Panc1 (cell line): ENCODE measurements around the gene ZNF804B. TPM values are rescaled to one million over a fixed set of nuclear protein-coding genes. Genes with fewer than 3 reads are reported as not detected.

Source experiments
- ATAC-seq: fragments of 200-7000 bp; cut with Tn5 transposase; 2 replicates; pipeline ENCODE4 v1.9.1; 2020; ENCODE audit warnings: mild to moderate bottlenecking, moderate library complexity
- BruUV-seq: library from RNA; stranded (reverse); fragments of 400-500 nt; replicated peaks from 2 replicates; lab custom pipeline; 2021; lab: Mats Ljungman, UMichigan
- CTCF ChIA-PET: fragments of 300-600 bp; sonication (Branson Sonifier 250); formaldehyde crosslinking; loops from one replicate; lab custom pipeline; 2022; ENCODE audit warnings: antibody characterized with exemption; lab: Charles Lee
- POLR2A ChIA-PET: fragments of 300-600 bp; sonication (Branson Sonifier 250); formaldehyde crosslinking; loops from one replicate; lab custom pipeline; 2022; ENCODE audit warnings: antibody characterized with exemption; lab: Charles Lee
- DNase-seq: peaks from one replicate; pipeline ENCODE4 v3.0.0-alpha.2; 2010; ENCODE audit warnings: low read depth, low spot score
- H3K27ac ChIP-seq: 2 replicates; pipeline ENCODE4 v1.5.1; 2011; ENCODE audit warnings: mild to moderate bottlenecking, low read length, inconsistent platforms
- H3K27me3 ChIP-seq: fragments of 200-500 bp; sonication (Bioruptor generic); 2 replicates; pipeline ENCODE4 v1.6.0; 2014; ENCODE audit warnings: low read length, inconsistent platforms; ENCODE audit not compliant: control insufficient read depth, insufficient read depth
- H3K36me3 ChIP-seq: fragments of 200-500 bp; sonication (Bioruptor generic); 2 replicates; pipeline ENCODE4 v1.5.1; 2014; ENCODE audit warnings: inconsistent platforms, mild to moderate bottlenecking, low read length, moderate library complexity; ENCODE audit not compliant: control insufficient read depth, insufficient read depth
- H3K4me1 ChIP-seq: 2 replicates; pipeline ENCODE4 v1.5.1; 2011; ENCODE audit warnings: inconsistent platforms, mild to moderate bottlenecking, low read length, moderate library complexity; ENCODE audit not compliant: control insufficient read depth, insufficient read depth
- H3K4me3 ChIP-seq, 2 experiments: 2 replicates each; pipeline ENCODE4 v1.5.1; 2011 to 2012; ENCODE audit warnings: low read depth in 2 of 2, low read length in 2 of 2, mild to moderate bottlenecking in 2 of 2, inconsistent platforms in 1 of 2, moderate library complexity in 1 of 2
- H3K9me3 ChIP-seq: fragments of 200-500 bp; sonication (Bioruptor generic); 2 replicates; pipeline ENCODE4 v1.5.1; 2014; ENCODE audit warnings: low read depth, mild to moderate bottlenecking, inconsistent platforms, low read length, moderate library complexity; ENCODE audit not compliant: control insufficient read depth, insufficient read depth
- POLR2AphosphoS5 ChIP-seq: IDR thresholded peaks from 2 replicates; pipeline ENCODE4 v1.6.1; 2012; ENCODE audit warnings: mild to moderate bottlenecking, low read depth, low read length, moderate library complexity
- SIN3A ChIP-seq: IDR thresholded peaks from 2 replicates; pipeline ENCODE4 v1.6.1; 2012; ENCODE audit warnings: low read depth, mild to moderate bottlenecking, low read length, moderate library complexity, borderline replicate concordance; ENCODE audit not compliant: insufficient read depth
- TCF7L2 ChIP-seq: IDR thresholded peaks from 2 replicates; pipeline ENCODE4 v1.6.1; 2011; ENCODE audit warnings: mild to moderate bottlenecking, low read depth, low read length, inconsistent platforms
- in situ Hi-C: cut with HindIII; loops from 2 replicates; pipeline ENCODE4 v1.10.0; 2016; ENCODE audit warnings: low sequenced_read_pairs, low pct_unique_long_range_greater_than_20kb
- intact Hi-C: fragments of 100-400 bp; cut with micrococcal nuclease; formaldehyde crosslinking; loops from one replicate; pipeline ENCODE4 v1.10.0; 2022; ENCODE audit not compliant: unreplicated experiment
- total RNA-seq: library from RNA; stranded (reverse); gene quantifications from one replicate; pipeline ENCODE4 v1.2.1, GENCODE V29; 2021; ENCODE audit not compliant: unreplicated experiment
- TF ChIP-seq, protein P1 (sequence below), 2 experiments: IDR thresholded peaks; 2 replicates each; pipeline ENCODE4 v1.6.1; 2011 to 2012; ENCODE audit warnings: low read depth in 2 of 2, control low read depth in 1 of 2, low read length in 1 of 2, mild to moderate bottlenecking in 1 of 2, moderate library complexity in 1 of 2; ENCODE audit not compliant: insufficient read depth in 1 of 2
- TF ChIP-seq, protein P2 (sequence below): fragments of 450-650 bp; IDR thresholded peaks from 2 replicates; pipeline ENCODE4 v1.5.1; 2017; ENCODE audit warnings: mild to moderate bottlenecking

ZNF804B gene
- total RNA-seq, 1 experiment from 2014 or later, result not detected

- TF ChIP-seq, protein P1, sequence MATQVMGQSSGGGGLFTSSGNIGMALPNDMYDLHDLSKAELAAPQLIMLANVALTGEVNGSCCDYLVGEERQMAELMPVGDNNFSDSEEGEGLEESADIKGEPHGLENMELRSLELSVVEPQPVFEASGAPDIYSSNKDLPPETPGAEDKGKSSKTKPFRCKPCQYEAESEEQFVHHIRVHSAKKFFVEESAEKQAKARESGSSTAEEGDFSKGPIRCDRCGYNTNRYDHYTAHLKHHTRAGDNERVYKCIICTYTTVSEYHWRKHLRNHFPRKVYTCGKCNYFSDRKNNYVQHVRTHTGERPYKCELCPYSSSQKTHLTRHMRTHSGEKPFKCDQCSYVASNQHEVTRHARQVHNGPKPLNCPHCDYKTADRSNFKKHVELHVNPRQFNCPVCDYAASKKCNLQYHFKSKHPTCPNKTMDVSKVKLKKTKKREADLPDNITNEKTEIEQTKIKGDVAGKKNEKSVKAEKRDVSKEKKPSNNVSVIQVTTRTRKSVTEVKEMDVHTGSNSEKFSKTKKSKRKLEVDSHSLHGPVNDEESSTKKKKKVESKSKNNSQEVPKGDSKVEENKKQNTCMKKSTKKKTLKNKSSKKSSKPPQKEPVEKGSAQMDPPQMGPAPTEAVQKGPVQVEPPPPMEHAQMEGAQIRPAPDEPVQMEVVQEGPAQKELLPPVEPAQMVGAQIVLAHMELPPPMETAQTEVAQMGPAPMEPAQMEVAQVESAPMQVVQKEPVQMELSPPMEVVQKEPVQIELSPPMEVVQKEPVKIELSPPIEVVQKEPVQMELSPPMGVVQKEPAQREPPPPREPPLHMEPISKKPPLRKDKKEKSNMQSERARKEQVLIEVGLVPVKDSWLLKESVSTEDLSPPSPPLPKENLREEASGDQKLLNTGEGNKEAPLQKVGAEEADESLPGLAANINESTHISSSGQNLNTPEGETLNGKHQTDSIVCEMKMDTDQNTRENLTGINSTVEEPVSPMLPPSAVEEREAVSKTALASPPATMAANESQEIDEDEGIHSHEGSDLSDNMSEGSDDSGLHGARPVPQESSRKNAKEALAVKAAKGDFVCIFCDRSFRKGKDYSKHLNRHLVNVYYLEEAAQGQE (IDR thresholded peaks at IDR 0.05; ENCODE audit: insufficient read depth in 1 of 2, low read depth in 2 of 2, low read length in 1 of 2), result no peak
- TF ChIP-seq TCF7L2 (no peak), POLR2AphosphoS5 (no peak), SIN3A (no peak)
- TF ChIP-seq, protein P2, sequence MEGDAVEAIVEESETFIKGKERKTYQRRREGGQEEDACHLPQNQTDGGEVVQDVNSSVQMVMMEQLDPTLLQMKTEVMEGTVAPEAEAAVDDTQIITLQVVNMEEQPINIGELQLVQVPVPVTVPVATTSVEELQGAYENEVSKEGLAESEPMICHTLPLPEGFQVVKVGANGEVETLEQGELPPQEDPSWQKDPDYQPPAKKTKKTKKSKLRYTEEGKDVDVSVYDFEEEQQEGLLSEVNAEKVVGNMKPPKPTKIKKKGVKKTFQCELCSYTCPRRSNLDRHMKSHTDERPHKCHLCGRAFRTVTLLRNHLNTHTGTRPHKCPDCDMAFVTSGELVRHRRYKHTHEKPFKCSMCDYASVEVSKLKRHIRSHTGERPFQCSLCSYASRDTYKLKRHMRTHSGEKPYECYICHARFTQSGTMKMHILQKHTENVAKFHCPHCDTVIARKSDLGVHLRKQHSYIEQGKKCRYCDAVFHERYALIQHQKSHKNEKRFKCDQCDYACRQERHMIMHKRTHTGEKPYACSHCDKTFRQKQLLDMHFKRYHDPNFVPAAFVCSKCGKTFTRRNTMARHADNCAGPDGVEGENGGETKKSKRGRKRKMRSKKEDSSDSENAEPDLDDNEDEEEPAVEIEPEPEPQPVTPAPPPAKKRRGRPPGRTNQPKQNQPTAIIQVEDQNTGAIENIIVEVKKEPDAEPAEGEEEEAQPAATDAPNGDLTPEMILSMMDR, result no peak
- H3K4me1 ChIP-seq, result no peaks in the 10 kb centered on the region
- H3K9me3 ChIP-seq, result no peaks in the 10 kb centered on the region
- no peak for DNase-seq
- CTCF ChIA-PET, result no interaction called here
- intact Hi-C loops, result no loop called here
- no TSS peak for BruUV-seq
- no peaks in the 10 kb centered on the region for H3K27me3 ChIP-seq
- in situ Hi-C loops, result no loop called here
- ATAC-seq, result no peak
- POLR2A ChIA-PET, result no interaction called here
- no peaks in the 10 kb centered on the region for H3K36me3 ChIP-seq
- no peak overlapping the region for H3K4me3 ChIP-seq
- no peak overlapping the region for H3K27ac ChIP-seq
These were observed 281.7 kb downstream of the ZNF804B start for GRCh38 chr7:89041240-89041639.

GRCh38 chr7:89042940-89043339, 283.4 kb downstream of the ZNF804B start:
- TF ChIP-seq, protein P2, result no peak
- TF ChIP-seq, protein P1 (IDR thresholded peaks at IDR 0.05; ENCODE audit: insufficient read depth in 1 of 2, low read depth in 2 of 2, low read length in 1 of 2), result no peak
- TF ChIP-seq POLR2AphosphoS5, result no peak
- TF ChIP-seq TCF7L2, result no peak
- no peak for TF ChIP-seq SIN3A
- ChIA-PET POLR2A (no interaction called here), CTCF (no interaction called here)
- no peaks in the 10 kb centered on the region for H3K36me3 ChIP-seq
- H3K27ac ChIP-seq, result no peak overlapping the region
- no peaks in the 10 kb centered on the region for H3K4me1 ChIP-seq
- H3K27me3 ChIP-seq, result no peaks in the 10 kb centered on the region
- no TSS peak for BruUV-seq
- intact Hi-C loops, result no loop called here
- ATAC-seq (no peak), DNase-seq (no peak)
- in situ Hi-C loops, result no loop called here
- H3K9me3 ChIP-seq, result no peaks in the 10 kb centered on the region
- H3K4me3 ChIP-seq, result no peak overlapping the region
